ENCODE results near the gene SCUBE1.

The SCUBE1 gene

GRCh38 chr22:43179146-43179910 is 163.8 kb downstream of the SCUBE1 start:
- CTCF ChIA-PET, result no interaction called here

DNA sequence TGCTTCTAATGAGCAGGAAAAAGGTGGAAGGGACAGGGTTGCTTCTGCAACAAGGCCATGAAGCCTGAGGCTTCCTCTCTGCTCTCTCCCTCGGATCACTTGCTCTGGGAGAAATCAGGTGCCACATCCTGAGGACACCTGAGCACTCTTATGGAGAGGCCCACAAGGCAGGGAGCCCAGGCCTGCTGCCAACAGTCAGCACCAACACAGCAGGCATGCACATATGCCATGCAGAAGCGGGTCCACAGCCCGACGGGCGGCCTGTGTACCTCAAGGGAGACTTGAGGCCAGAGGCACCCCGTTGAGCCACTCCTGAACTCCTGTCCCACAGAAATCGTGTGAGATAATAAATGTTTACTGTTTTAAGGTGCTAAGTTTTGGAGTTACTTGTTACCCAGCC is 165.7 kb downstream of the SCUBE1 start:
- CTCF ChIA-PET, result no interaction called here

More at GRCh38 chr22:43179146-43179910, 163.8 kb downstream of the SCUBE1 start:
- H3K27ac ChIP-seq, result peak overlapping the region; percentile 49; the same call in 1 of the 2 replicates
- DNase-seq (ENCODE audit: low spot score), result no peak
- POLR2A ChIA-PET (ENCODE audit: low non-redundant PET), result no interaction called here
- TF ChIP-seq, protein P1, sequence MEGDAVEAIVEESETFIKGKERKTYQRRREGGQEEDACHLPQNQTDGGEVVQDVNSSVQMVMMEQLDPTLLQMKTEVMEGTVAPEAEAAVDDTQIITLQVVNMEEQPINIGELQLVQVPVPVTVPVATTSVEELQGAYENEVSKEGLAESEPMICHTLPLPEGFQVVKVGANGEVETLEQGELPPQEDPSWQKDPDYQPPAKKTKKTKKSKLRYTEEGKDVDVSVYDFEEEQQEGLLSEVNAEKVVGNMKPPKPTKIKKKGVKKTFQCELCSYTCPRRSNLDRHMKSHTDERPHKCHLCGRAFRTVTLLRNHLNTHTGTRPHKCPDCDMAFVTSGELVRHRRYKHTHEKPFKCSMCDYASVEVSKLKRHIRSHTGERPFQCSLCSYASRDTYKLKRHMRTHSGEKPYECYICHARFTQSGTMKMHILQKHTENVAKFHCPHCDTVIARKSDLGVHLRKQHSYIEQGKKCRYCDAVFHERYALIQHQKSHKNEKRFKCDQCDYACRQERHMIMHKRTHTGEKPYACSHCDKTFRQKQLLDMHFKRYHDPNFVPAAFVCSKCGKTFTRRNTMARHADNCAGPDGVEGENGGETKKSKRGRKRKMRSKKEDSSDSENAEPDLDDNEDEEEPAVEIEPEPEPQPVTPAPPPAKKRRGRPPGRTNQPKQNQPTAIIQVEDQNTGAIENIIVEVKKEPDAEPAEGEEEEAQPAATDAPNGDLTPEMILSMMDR (conservative IDR thresholded peaks at IDR 0.05; ENCODE audit: low read depth), result no peak

DNA sequence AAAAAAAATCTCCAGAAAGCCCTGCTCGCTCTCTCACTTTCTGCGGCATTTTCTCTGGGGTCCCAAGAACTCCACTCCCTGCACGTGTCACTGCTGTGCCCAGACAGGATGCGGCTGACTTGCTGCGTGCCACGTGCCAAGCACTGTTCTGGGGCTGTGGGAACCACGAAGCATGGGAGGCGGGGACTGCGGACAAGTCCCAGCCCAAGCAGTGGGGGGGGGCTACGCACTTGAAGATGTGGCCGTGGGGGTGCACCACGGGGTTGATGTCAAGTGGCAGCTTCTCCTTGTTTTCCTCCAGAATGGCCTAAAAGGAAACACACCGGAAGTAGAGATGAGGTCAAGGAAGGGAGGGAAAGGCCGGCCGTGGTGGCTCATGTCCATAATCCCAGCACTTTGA is 167.1 kb downstream of the SCUBE1 start:
- CTCF ChIA-PET, result no interaction called here
- no peak for DNase-seq (ENCODE audit: low spot score)
- TF ChIP-seq, protein P1 (conservative IDR thresholded peaks at IDR 0.05; ENCODE audit: low read depth), result no peak
- peak overlapping the region; percentile 62 for H3K27ac ChIP-seq
- POLR2A ChIA-PET (ENCODE audit: low non-redundant PET), result no interaction called here

More for the DNA sequence above, 165.7 kb downstream of the SCUBE1 start:
- H3K27ac ChIP-seq, result peak overlapping the region; percentile 49
- POLR2A ChIA-PET (ENCODE audit: low non-redundant PET), result no interaction called here
- TF ChIP-seq, protein P1 (conservative IDR thresholded peaks at IDR 0.05; ENCODE audit: low read depth), result no peak
- DNase-seq (ENCODE audit: low spot score), result no peak

- H3K27ac ChIP-seq, result peak overlapping the region; percentile 62
- CTCF ChIA-PET, result no interaction called here
- POLR2A ChIA-PET (ENCODE audit: low non-redundant PET), result no interaction called here
- TF ChIP-seq, protein P1 (conservative IDR thresholded peaks at IDR 0.05; ENCODE audit: low read depth), result no peak
- no peak for DNase-seq (ENCODE audit: low spot score)
These were observed 168.1 kb downstream of the SCUBE1 start for GRCh38 chr22:43174941-43175531.

GRCh38 chr22:43173976-43174720 is 169.0 kb downstream of the SCUBE1 start:
- ChIA-PET CTCF (no interaction called here), POLR2A (ENCODE audit: low non-redundant PET) (no interaction called here)
- DNase-seq (ENCODE audit: low spot score), result no peak
- TF ChIP-seq, protein P1 (conservative IDR thresholded peaks at IDR 0.05; ENCODE audit: low read depth), result no peak
- H3K27ac ChIP-seq, result peak overlapping the region; percentile 62

DNA sequence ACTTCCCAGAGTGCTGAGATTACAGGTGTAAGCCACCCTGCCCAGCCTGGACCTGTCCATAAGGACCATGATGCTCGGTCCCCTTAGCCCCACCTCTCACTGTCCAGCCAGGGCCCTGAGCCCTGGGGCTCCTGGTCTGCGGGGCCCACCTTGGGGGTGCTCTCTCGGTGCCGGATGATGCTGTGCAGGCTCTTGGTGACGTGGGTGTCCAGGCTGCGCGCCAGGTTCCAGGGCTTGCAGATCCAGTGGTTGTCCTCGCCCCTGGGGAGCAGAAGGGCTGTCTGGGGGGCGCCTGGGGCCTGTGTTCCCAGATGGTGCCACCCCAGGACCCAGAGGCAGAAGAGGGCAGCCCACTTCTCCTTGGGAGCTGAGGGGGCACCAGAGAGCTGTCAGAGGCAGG is 169.6 kb downstream of the SCUBE1 start:
- no peak for DNase-seq (ENCODE audit: low spot score)
- ChIA-PET POLR2A (ENCODE audit: low non-redundant PET) (no interaction called here), CTCF (interaction anchor here (0.6 kb wide), 1 partner anchor 115 kb away, joined by 3 read pairs; no protein-coding TSS in a partner anchor)
- TF ChIP-seq, protein P1 (conservative IDR thresholded peaks at IDR 0.05; ENCODE audit: low read depth), result no peak
- peak overlapping the region; percentile 62; the same call in 1 of the 2 replicates for H3K27ac ChIP-seq
